NCI-H2107 (cell line): ENCODE measurements around the gene NCKAP1.

Experiments
- DNase-seq: peaks from one replicate; lab custom pipeline; 2025; lab: John Stamatoyannopoulos, UW

Gene NCKAP1

GRCh38 chr2:182946958-182947369 is 91.3 kb downstream of the NCKAP1 start:
- DNase-seq: no peak

GRCh38 chr2:182943339-182943738 is 94.9 kb downstream of the NCKAP1 start:
- no peak for DNase-seq

GRCh38 chr2:182942756-182943155 is 95.5 kb downstream of the NCKAP1 start:
- DNase-seq: no peak

GRCh38 chr2:182941919-182942318 is 96.3 kb downstream of the NCKAP1 start:
- no peak for DNase-seq

GRCh38 chr2:182941121-182941722 is 97.0 kb downstream of the NCKAP1 start:
- no peak for DNase-seq

GRCh38 chr2:182937870-182938269 is 100.4 kb downstream of the NCKAP1 start:
- DNase-seq: no peak

- DNase-seq: no peak
Measured at GRCh38 chr2:182933629-182934028, 104.6 kb downstream of the NCKAP1 start.

- no peak for DNase-seq
Measured at GRCh38 chr2:182929972-182930371, 108.3 kb downstream of the NCKAP1 start.

GRCh38 chr2:182924306-182924705 is 114.0 kb downstream of the NCKAP1 start:
- DNase-seq: no peak

- no peak for DNase-seq
Measured at GRCh38 chr2:182921234-182921633, 117.0 kb downstream of the NCKAP1 start.

GRCh38 chr2:182920631-182921056 is 117.6 kb downstream of the NCKAP1 start:
- DNase-seq: no peak

- DNase-seq: no peak
Measured at GRCh38 chr2:182920089-182920488, 118.2 kb downstream of the NCKAP1 start.

GRCh38 chr2:182918961-182919652 is 119.2 kb downstream of the NCKAP1 start:
- DNase-seq: no peak

- DNase-seq: no peak
Measured at GRCh38 chr2:182917924-182918323, 120.3 kb downstream of the NCKAP1 start.

- DNase-seq: no peak
Measured at GRCh38 chr2:182916417-182916816, 121.8 kb downstream of the NCKAP1 start.

GRCh38 chr2:182915369-182916326 is 122.6 kb downstream of the NCKAP1 start:
- DNase-seq: peak; percentile 3

GRCh38 chr2:182914852-182915251 is 123.4 kb downstream of the NCKAP1 start:
- DNase-seq: no peak

- DNase-seq: no peak
Measured at GRCh38 chr2:182913064-182913463, 125.2 kb downstream of the NCKAP1 start.

GRCh38 chr2:182912518-182912915 is 125.7 kb downstream of the NCKAP1 start:
- no peak for DNase-seq

- DNase-seq: no peak
Measured at GRCh38 chr2:182911813-182912517, 126.3 kb downstream of the NCKAP1 start.

- no peak for DNase-seq
Measured at GRCh38 chr2:182910965-182911364, 127.3 kb downstream of the NCKAP1 start.
